ENCODE data around the gene BCL11A. TPM values are rescaled to one million over a fixed set of nuclear protein-coding genes. Genes with fewer than 3 reads are reported as not detected.

The BCL11A gene
- total RNA-seq, 1 donor from 2014 or later: 142 TPM

- no peak for TF ChIP-seq CTCF (IDR thresholded peaks at IDR 0.05; ENCODE audit: unreplicated experiment)
- peaks cover 88% of the 10 kb centered on the region for H3K4me1 Mint-ChIP-seq
- H3K27me3 Mint-ChIP-seq (ENCODE audit: low read depth): no peaks in the 10 kb centered on the region
- peak overlapping the region; percentile 95 for H3K27ac Mint-ChIP-seq
- H3K4me3 Mint-ChIP-seq: no peak overlapping the region
- no peaks in the 10 kb centered on the region for H3K9me3 Mint-ChIP-seq
- DNase-seq (ENCODE audit: low spot score in 2 of 2, unreplicated experiment in 2 of 2): no peak
- no peaks in the 10 kb centered on the region for H3K36me3 Mint-ChIP-seq
Observed at GRCh38 chr2:60480089-60480773, 73.2 kb downstream of the BCL11A start.

GRCh38 chr2:60479226-60480088 is 74.0 kb downstream of the BCL11A start:
- Mint-ChIP-seq H3K4me3 (no peak overlapping the region), H3K4me1 (peaks cover 87% of the 10 kb centered on the region), H3K27ac (peak overlapping the region; percentile 95), H3K36me3 (no peaks in the 10 kb centered on the region), H3K9me3 (no peaks in the 10 kb centered on the region), H3K27me3 (ENCODE audit: low read depth) (no peaks in the 10 kb centered on the region)
- peak in 1 of 2 experiments; percentile 50 for DNase-seq (ENCODE audit: low spot score in 2 of 2, unreplicated experiment in 2 of 2)
- TF ChIP-seq CTCF (IDR thresholded peaks at IDR 0.05; ENCODE audit: unreplicated experiment): no peak

GRCh38 chr2:60478660-60479059 is 74.8 kb downstream of the BCL11A start:
- H3K9me3 Mint-ChIP-seq: no peaks in the 10 kb centered on the region
- peak overlapping the region; percentile 95 for H3K27ac Mint-ChIP-seq
- no peak overlapping the region for H3K4me3 Mint-ChIP-seq
- no peak for TF ChIP-seq CTCF (IDR thresholded peaks at IDR 0.05; ENCODE audit: unreplicated experiment)
- no peaks in the 10 kb centered on the region for H3K36me3 Mint-ChIP-seq
- H3K27me3 Mint-ChIP-seq (ENCODE audit: low read depth): no peaks in the 10 kb centered on the region
- no peak for DNase-seq (ENCODE audit: low spot score in 2 of 2, unreplicated experiment in 2 of 2)
- H3K4me1 Mint-ChIP-seq: peaks cover 87% of the 10 kb centered on the region

GRCh38 chr2:60476206-60476954 is 77.1 kb downstream of the BCL11A start:
- H3K27ac Mint-ChIP-seq: peak overlapping the region; percentile 44
- DNase-seq (ENCODE audit: low spot score in 2 of 2, unreplicated experiment in 2 of 2): no peak
- H3K4me1 Mint-ChIP-seq: peaks cover 71% of the 10 kb centered on the region
- no peaks in the 10 kb centered on the region for H3K36me3 Mint-ChIP-seq
- no peak overlapping the region for H3K4me3 Mint-ChIP-seq
- H3K27me3 Mint-ChIP-seq (ENCODE audit: low read depth): no peaks in the 10 kb centered on the region
- TF ChIP-seq CTCF (IDR thresholded peaks at IDR 0.05; ENCODE audit: unreplicated experiment): no peak
- no peaks in the 10 kb centered on the region for H3K9me3 Mint-ChIP-seq

- peaks cover 71% of the 10 kb centered on the region for H3K4me1 Mint-ChIP-seq
- H3K9me3 Mint-ChIP-seq: no peaks in the 10 kb centered on the region
- no peaks in the 10 kb centered on the region for H3K36me3 Mint-ChIP-seq
- TF ChIP-seq CTCF (IDR thresholded peaks at IDR 0.05; ENCODE audit: unreplicated experiment): no peak
- no peaks in the 10 kb centered on the region for H3K27me3 Mint-ChIP-seq (ENCODE audit: low read depth)
- no peak for DNase-seq (ENCODE audit: low spot score in 2 of 2, unreplicated experiment in 2 of 2)
- peak overlapping the region; percentile 66 for H3K27ac Mint-ChIP-seq
- H3K4me3 Mint-ChIP-seq: no peak overlapping the region
Observed at GRCh38 chr2:60475123-60475830, 78.2 kb downstream of the BCL11A start.
